SK-N-SH (cell line): ENCODE data around the gene MARF1.

Experiments
- CHD2 ChIP-seq: fragments of 150-350 bp; IDR thresholded peaks from 2 replicates; pipeline ENCODE4 v1.6.1; 2018; ENCODE audit warnings: low read length; ENCODE audit not compliant: partially characterized antibody
- GABPA ChIP-seq: IDR thresholded peaks from 2 replicates; pipeline ENCODE4 v1.4.0; 2012; ENCODE audit warnings: low read depth, mild to moderate bottlenecking

- TF ChIP-seq CHD2 (no peak), GABPA (no peak)
Observed at GRCh38 chr16:15690296-15690695, 47.3 kb upstream of the MARF1 start.
